Left hindlimb (tissue), 1 donor: ENCODE data around the gene UST.
A peak's percentile ranks its signal among the peaks of the same experiment; 100 is the strongest.
"Not testable (repeated sequence)": the region's sequence is repeated elsewhere in the genome, so short reads cannot be mapped to it uniquely, and the experiment has no call there.

Experiments used
- DNase-seq: peaks from one replicate; pipeline ENCODE4 v3.0.0-alpha.2; 2018

UST gene

DNA sequence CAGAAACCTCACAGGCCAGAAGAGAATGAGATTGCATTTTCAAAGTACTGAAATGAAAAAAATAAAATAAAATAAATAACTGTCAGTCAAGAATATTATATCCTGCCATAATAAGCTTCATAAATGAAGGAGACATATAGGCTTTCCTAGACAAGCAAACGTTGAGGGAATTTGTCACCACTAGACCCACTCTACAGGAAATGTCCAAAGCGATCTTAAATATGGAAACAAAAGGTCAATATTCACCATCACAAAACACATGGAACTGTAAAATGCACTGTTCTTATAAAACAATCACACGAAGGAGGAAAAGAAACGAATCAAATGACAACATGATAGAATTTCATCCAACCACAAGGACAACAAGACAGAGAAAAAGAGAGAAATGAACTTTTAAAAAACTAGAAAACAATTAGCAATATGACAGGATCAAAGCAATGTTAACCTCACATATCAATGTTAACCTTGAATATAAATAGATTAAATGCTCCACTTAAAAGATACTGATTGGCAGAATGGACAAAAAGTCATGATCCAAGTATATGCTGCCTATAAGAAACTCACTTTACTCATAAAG, 352.0 kb downstream of the UST start:
- DNase-seq: no peak

GRCh38 chr6:149102324-149102723, 355.5 kb downstream of the UST start:
- DNase-seq: no peak

GRCh38 chr6:149103950-149104349, 357.1 kb downstream of the UST start:
- not testable (repeated sequence) for DNase-seq

- DNase-seq: no peak
Observed at GRCh38 chr6:149107520-149107919, 360.7 kb downstream of the UST start.

DNA sequence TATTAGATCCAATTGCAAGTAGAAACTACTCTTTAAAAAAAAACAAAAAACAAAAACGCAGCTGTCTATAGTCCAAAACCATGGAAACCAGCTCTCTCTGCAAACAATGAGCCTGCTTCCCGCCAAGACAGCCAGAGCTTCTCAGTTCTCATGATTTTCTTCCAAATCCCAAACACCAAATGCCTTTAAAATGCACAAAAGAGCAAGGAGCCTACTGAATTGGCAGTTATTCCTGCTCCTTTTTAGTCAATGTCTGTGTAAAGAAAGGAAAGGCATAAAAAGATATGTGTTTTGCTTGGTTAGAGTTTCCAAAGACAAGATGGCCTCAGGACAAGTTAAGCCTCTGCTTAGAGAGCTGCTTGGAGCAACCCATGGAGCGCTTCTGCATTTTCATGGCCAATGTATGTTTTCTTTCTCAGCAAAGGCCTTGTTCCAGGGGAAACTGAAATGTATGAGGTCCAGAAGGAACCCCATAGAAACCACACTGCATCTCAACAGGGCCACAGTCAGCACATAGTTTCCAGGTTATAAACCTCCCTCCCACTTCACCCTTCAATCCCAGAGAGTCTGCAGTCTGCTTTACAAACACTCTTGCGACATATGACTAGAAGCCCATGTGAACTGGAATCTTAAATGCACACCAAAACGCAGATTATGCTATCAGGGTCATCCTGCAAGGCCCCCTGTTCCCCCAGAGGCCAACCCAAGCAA, 361.4 kb downstream of the UST start:
- peak; percentile 49 for DNase-seq

GRCh38 chr6:149108749-149109100, 361.9 kb downstream of the UST start:
- DNase-seq: no peak

GRCh38 chr6:149109397-149110070, 362.7 kb downstream of the UST start:
- no peak for DNase-seq

GRCh38 chr6:149111556-149112115, 364.8 kb downstream of the UST start:
- DNase-seq: no peak

GRCh38 chr6:149112976-149113375, 366.1 kb downstream of the UST start:
- no peak for DNase-seq

GRCh38 chr6:149114167-149114566, 367.3 kb downstream of the UST start:
- DNase-seq: peak; percentile 61

DNA sequence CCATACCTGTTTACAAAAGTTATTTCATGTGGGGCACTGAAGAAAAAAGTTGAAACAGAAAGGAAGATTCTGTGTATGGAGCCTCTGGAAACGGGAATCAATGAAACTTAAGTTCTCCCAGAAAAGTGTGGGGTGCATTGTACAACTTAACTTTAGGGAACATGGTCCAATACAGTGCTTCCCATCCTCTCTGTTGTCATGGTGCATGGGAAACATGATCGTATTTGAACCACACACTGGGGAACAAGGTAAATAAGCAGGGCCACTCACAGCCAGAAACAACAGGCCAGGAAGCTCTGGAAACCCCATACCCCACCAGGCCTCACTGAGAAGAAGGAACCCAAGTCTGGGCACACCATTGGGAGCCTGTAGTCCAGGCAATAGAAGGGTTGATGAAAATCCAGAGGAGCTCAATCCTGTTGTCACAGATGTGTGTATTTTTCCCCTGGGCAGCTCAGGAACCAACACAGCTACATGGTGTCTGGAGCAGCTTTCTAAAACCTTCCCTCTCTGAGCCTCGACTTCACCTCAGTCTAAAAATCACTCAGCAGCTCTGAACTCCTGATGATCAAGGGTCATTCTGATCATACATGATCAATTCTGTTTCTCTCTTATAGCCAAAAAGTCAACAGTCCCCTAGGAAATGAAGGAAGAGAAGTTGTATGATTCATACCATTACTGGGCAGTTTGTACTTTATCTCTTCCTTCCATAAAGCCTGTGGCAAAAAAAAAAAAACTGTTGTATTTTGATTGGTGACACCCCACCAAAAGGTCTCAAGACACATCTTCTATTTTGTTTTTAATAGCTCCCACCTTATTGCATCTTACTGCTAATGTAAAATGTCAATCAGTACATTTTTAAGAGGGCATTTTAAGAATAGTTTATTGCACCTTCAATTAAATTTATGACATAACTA, 372.2 kb downstream of the UST start:
- DNase-seq: no peak

GRCh38 chr6:149122850-149123821, 376.3 kb downstream of the UST start:
- DNase-seq: no peak

- DNase-seq: no peak
Observed at GRCh38 chr6:149125309-149125708, 378.5 kb downstream of the UST start.
